ENCODE data around the gene MCTP2.
A peak's percentile ranks its signal among the peaks of the same experiment; 100 is the strongest.

MCTP2 gene

DNA sequence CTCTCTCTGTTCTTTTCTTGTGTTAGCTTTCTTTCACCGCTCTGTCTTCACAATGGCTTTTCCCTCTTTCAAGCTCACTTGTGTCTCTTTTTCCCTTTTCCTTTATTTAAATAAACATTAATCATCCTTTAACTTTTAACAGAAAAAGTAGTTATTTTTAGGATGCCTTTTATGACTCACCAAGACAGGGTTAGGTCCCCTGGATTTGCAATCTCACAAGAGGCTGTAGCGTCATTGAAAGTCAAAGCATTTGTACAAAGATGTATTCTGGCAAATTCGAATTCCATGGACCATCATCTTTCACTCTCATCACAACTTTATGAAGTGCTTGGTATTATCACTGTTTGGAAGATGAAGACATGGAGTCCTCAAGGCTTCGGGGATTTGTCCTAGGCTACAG, 34.8 kb upstream of the MCTP2 start:
- TF ChIP-seq, protein P1, sequence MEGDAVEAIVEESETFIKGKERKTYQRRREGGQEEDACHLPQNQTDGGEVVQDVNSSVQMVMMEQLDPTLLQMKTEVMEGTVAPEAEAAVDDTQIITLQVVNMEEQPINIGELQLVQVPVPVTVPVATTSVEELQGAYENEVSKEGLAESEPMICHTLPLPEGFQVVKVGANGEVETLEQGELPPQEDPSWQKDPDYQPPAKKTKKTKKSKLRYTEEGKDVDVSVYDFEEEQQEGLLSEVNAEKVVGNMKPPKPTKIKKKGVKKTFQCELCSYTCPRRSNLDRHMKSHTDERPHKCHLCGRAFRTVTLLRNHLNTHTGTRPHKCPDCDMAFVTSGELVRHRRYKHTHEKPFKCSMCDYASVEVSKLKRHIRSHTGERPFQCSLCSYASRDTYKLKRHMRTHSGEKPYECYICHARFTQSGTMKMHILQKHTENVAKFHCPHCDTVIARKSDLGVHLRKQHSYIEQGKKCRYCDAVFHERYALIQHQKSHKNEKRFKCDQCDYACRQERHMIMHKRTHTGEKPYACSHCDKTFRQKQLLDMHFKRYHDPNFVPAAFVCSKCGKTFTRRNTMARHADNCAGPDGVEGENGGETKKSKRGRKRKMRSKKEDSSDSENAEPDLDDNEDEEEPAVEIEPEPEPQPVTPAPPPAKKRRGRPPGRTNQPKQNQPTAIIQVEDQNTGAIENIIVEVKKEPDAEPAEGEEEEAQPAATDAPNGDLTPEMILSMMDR (IDR thresholded peaks at IDR 0.05; ENCODE audit: control insufficient read depth, insufficient read depth, low read depth, low read length, missing control alignments): no peak
- H3K4me3 ChIP-seq (ENCODE audit: control insufficient read depth, low read depth, low read length): no peak overlapping the region
- DNase-seq (ENCODE audit: low read depth): peak; percentile 24

DNA sequence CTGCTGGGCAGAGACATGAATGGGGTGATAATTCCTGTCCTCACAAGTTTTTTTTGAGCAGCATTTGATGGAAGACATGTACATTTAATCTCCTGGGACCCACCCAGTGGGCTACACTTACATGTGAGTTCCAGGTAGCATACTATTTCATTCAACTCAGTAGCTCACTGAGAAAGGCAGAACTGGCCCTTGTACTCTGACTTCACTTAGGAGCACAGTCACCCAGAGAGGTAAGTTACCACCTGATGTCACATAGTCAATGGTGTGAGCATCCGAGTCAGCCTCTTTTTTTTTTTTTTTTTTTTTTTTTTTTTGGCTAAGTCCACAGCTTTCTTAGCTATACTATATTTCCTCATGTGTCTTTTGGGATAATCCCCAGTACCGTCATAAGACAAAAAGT, 32.7 kb upstream of the MCTP2 start:
- H3K4me3 ChIP-seq (ENCODE audit: control insufficient read depth, low read depth, low read length): no peak overlapping the region
- no peak for DNase-seq (ENCODE audit: low read depth)
- TF ChIP-seq, protein P1 (IDR thresholded peaks at IDR 0.05; ENCODE audit: control insufficient read depth, insufficient read depth, low read depth, low read length, missing control alignments): no peak

DNA sequence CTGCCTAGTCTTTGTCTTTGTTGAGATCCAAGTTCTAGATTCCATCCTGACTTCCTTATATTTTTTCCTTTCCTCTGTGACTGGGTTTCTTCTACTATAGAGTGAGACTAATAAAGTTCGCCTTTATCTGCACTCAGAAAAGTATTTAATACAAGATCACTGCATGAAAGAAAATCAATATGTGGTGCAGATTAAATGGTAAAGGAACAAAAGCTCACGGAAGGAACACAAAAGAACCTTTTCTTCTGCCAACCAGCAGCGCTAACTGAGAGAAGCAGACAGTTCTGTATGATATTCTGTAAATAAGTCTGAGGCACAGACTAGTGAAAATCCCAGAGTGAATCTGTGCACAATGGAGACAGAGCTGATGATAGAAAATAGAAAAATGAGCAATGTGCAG, 31.6 kb upstream of the MCTP2 start:
- TF ChIP-seq, protein P1 (IDR thresholded peaks at IDR 0.05; ENCODE audit: control insufficient read depth, insufficient read depth, low read depth, low read length, missing control alignments): no peak
- no peak for DNase-seq (ENCODE audit: low read depth)
- H3K4me3 ChIP-seq (ENCODE audit: control insufficient read depth, low read depth, low read length): no peak overlapping the region

DNA sequence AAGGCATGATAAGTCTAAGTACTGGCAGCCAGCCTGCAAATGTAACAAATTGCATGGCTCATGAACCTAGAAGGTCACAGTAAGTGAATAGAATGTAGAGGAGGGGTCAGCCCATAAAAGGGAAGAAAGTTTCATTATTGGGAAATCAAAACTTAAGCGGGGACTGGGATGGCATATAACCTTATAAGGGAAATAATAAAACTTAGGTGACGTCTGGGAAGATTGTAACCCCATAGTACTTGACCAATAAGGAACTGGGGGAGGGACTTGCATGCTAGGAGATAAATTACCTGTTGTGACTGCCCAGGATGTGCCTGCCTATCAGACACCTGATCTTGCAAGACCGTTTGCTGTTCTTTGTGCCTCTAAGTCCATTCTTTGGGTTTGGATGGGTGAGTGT, 28.1 kb upstream of the MCTP2 start:
- no peak overlapping the region for H3K4me3 ChIP-seq (ENCODE audit: control insufficient read depth, low read depth, low read length)
- DNase-seq (ENCODE audit: low read depth): no peak
- TF ChIP-seq, protein P1 (IDR thresholded peaks at IDR 0.05; ENCODE audit: control insufficient read depth, insufficient read depth, low read depth, low read length, missing control alignments): no peak

DNA sequence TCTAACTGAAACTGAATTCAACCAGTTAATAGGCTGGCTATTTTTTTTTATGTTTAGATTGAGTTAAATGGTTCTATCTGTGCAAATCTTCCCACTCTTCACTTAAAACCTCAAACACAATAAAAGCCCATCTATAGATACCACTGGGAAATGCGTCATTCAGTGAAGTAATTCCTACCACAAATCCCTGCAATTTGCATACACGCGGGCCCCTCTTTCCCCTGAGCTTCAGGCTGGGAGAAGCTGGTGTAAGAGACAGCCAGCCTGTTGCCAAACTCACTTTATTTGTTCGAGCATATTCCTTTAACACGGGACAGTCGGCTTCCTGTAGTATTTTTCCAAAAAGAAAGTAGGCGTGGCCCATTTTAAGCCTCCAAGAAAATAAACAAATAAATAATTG, 26.0 kb upstream of the MCTP2 start:
- TF ChIP-seq, protein P1 (IDR thresholded peaks at IDR 0.05; ENCODE audit: control insufficient read depth, insufficient read depth, low read depth, low read length, missing control alignments): no peak
- peak; percentile 86 for DNase-seq (ENCODE audit: low read depth)
- no peak overlapping the region for H3K4me3 ChIP-seq (ENCODE audit: control insufficient read depth, low read depth, low read length)

DNA sequence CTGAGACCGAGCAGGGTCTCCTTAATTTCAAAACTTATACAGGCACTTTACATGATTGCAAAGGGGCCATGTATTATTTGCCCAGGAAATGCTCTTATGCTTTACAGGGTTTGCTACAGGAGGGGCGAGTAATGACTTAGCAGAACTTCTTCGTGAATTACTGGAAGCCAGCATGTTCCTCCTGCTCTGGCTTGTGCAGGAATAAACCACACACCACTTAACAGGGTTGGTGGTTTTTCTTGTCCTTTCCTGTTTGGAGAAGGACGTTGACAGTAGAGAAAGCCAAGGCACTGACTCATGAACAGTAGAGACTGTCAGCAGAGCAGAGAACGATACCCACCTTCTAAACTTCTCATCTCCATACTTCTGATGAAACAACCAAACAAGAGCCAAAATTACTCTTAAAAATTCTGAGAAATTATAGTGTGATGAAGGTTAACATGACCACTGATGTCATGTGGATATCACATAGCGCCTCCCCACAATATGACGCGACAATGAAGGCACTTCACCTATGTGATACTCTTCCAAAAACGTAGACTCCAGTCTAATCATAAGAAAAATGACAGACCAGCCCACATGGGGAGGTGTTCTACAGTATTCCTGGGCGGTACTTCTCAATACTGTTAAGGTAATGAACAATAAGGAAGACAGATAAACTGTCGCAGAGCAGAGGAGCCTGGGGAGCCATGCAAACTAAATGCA, 24.7 kb upstream of the MCTP2 start:
- DNase-seq (ENCODE audit: low read depth): peak; percentile 95
- no peak overlapping the region for H3K4me3 ChIP-seq (ENCODE audit: control insufficient read depth, low read depth, low read length)
- TF ChIP-seq, protein P1 (IDR thresholded peaks at IDR 0.05; ENCODE audit: control insufficient read depth, insufficient read depth, low read depth, low read length, missing control alignments): no peak

Measured in AG09309 (cell line).